H54 (cell line): ENCODE results near the gene ENPP6.

Experiments
- DNase-seq: peaks from one replicate; pipeline ENCODE4 v3.0.0; 2011; ENCODE audit warnings: low spot score, mixed read lengths; ENCODE audit not compliant: insufficient read length
- FAIRE-seq: peaks from 3 replicates; lab custom pipeline; 2011; peaks lifted over from hg19 to GRCh38; lab: Jason Lieb, UNC
- POLR2A ChIP-seq: IDR thresholded peaks from 2 replicates; pipeline ENCODE4 v1.6.1; 2011; ENCODE audit warnings: low read depth, mild to moderate bottlenecking, low read length

Gene ENPP6

DNA sequence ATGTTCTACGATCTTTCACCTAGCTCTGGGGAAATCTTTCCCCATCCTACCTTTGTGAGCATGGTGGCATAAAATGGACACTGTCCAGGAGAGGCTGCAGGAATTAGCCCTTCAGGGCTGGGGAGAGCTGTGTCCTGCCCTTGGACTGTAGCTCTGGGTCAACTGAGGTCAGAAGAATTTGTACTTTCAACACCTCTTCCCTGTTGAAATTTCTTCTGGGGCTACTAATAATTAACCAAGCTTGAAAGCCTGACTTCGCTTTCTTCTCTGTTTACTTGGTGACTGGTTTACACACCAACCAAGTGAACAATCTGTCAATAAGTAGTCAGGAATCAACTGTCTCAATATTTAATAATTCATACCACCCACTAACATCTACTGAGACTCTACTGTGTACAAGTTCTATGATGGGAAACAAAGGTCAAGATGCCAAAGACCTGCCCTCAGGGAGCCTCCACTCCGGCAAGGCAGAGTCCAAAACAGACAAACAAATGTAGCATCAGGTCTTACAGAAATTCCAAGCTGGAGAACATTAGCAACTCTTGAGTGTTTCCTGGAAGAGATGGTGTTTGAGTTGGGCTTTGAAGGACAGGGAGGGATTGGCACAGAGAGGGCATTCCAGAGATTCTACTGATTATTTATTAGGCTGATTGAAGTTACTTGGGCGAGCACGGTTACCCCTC is 113.1 kb downstream of the ENPP6 start:
- no peak for TF ChIP-seq POLR2A
- FAIRE-seq (no peak), DNase-seq (no peak)

DNA sequence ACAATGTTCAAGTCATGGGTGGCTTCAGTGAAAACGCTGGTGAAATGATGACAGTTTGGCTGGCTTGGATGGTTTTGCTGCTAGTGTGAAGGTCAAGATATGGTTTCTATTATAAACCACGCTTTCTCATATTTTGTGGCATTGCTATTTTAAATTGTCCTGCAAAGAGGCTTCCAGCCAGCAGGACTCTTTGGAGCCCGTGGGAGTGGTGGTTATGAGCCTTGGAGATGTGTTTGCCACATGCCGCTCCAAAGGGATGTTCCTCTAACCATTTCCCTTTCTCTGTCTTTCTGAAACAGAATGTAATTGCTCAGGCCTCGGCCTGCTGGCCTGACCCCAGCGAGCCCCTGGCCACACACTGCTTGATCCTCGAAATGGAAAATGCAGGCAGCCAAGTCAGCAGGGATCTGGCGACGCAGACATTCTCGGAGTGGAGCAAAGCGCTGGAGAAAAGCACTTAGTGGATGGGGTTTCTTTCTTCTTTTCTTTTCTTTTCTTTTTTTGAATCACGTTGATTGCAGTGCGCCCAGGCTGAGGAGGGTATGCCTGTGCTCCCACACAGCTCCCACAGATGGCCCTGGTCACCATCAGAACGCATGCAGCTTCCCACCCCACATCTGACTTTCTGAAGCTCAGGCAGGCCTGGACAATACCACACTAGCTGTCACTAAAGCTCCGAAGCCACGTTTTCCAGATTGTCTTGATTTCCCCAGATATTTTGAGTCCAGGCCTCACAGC is 114.0 kb downstream of the ENPP6 start:
- FAIRE-seq (no peak), DNase-seq (no peak)
- TF ChIP-seq POLR2A, result no peak

DNA sequence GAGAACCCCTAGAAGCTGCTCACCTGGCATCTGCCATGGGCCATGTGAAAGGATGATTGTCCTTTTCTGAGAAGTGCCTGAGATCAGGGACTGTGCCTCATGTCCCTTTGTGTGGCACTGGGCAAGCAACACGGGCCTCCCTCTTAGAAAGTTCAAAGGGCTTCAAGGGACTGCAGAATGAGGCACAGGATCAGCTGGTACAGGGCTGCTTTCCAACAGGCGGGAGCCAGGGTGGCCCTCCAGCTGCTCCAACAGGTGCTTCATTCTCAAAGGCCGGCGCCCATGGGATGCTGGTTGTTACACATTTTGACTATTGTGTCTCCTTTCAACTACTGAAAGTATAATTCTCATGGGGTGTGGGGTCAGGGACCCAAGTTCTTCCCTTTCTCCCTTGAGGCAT is 114.7 kb downstream of the ENPP6 start:
- TF ChIP-seq POLR2A, result no peak
- DNase-seq, result no peak
- FAIRE-seq, result no peak

DNA sequence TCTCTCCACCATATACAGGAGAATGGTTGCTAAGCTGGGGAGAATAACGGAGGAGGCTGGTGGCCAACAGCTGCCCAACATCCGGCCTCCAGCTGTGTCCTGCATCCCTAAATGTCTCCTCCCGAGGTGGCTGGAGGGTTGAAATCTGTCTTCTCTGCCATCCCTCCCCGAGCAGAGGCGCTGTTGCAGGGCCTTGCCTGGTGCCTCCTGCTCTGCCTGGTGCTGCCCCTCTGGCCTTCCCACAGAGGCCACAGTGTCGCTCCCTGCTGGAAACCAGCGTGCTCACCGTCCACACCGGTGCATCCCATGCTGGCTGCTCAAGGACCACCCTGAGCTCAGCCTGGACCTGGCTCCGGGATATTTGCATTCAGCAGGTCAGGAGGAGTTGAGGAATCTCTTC is 115.2 kb downstream of the ENPP6 start:
- FAIRE-seq, result no peak
- DNase-seq, result no peak
- TF ChIP-seq POLR2A, result no peak

DNA sequence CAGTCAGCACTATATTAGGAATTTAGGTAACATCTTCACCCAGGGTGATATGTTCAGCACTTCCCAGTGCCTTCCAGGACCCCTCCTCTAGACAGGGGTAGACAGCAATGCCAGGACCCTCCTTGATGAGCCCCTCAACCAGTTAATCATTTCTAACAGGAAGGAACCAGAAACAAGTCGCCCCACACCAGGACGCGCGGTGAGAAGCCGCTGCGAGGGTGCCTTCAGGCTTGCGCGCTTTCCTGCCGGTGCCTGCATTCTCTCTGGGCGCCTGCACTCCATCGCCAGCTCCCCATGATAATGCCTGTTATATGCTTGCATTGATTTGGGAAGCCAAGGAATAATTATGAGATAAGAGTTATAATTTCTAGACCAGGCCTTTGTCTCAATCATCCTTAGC is 116.0 kb downstream of the ENPP6 start:
- FAIRE-seq, result no peak
- DNase-seq, result no peak
- TF ChIP-seq POLR2A, result no peak

DNA sequence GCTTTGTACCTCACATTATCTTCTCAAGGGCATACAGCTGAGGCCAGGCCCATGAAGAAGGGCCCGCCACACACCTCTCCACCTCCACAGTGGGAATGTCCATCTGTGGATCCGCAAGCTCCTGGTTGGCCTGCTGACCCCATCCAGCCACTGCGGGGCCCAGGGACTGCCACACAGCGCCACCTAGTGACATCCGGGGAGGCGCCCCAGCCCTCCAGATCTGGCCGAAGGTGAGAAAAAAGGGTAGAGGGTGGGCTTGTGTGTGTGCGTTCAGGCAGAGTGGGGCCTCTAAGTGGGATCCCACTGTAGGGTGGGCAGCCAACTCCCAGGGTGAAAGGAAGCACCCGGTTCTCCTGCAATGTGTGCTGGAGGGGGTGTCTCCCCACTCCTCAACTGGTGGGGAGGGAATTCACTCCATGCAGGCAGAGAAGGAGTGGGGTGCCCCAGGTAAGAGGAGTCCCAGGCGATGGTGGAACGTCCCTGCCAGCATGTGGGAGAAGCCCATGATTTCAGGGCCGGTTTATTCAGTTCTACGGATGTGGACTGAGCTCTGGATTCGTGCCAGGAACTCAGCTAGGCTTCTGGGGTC is 117.3 kb downstream of the ENPP6 start:
- TF ChIP-seq POLR2A, result no peak
- FAIRE-seq (no peak), DNase-seq (no peak)

DNA sequence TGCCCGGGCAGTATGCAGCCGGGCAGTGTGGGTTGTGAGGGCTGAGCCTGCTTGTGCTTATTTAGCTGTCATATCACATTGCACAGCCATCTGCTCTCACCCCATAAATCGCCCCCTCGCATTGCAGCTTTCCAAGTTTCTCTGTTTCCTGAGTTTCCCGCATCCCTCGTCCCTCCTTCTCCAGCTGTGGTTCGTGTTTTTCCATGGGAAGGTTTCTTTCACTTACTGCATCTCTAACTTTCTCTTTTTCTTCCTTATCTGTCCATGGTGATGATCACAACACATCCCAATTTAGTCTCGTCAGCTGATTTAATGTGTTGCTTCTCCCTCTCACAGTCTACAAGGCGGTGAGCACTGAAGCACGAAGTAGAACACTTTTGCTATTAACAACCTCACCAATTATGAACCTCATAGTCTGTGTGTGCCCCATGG is 118.1 kb downstream of the ENPP6 start:
- DNase-seq (no peak), FAIRE-seq (no peak)
- no peak for TF ChIP-seq POLR2A

DNA sequence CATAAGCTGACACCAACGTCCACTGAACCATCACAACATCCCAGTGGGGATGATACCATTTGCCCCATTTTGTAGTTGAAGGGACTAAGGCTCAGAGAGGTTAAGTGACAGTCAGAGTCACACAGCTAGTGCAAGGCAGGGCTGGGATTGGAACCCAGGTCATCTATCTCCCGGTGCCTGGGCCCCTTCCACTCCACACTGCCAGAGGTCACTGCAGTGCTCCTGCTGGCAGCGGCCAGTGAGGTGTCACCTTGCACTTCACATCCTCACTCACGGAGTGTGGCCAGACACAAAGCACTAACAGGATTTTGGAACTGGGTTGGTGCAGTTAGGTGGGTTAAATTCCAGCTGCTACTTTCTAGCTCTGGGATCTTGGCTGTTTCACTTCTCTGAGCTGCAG is 118.7 kb downstream of the ENPP6 start:
- FAIRE-seq (no peak), DNase-seq (no peak)
- TF ChIP-seq POLR2A, result no peak

DNA sequence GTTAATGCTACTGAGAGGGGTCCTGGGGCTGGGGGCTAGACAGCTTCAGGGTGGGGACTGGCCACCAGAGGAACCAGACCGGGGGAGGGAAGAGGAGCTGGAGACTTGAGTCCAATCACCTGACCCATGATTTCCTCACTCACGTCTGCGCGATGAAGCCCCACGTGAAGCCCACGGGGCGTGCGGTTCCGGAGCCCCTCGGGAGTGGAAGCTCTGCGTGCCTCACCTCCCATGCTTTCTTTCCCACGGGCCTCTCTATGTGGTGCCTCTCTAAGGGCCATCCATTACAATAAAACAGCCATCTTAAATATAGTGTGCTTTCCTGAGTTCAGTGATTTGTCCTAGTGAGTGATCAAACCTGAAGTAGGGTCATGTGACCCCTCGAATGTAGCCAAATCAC is 119.9 kb downstream of the ENPP6 start:
- FAIRE-seq, result no peak
- DNase-seq, result no peak
- no peak for TF ChIP-seq POLR2A

DNA sequence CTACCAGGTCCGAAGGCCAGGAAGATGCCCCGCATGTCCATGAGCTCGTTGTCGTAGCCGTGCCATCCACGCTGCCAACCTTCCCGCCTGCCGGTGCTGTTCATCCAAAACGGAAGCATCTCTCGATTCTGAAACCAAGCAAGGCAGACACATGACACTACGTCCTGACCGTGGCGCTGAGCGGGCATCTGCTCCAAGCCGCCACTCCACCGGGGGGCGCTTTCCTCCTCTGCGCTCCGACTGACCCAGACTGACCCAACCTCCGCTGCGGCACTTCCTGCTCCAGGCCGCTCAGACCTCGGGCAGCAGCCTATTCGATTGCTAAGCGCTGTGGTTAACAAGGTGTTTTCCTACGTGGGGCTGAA is 120.5 kb downstream of the ENPP6 start:
- FAIRE-seq (no peak), DNase-seq (no peak)
- TF ChIP-seq POLR2A, result no peak

DNA sequence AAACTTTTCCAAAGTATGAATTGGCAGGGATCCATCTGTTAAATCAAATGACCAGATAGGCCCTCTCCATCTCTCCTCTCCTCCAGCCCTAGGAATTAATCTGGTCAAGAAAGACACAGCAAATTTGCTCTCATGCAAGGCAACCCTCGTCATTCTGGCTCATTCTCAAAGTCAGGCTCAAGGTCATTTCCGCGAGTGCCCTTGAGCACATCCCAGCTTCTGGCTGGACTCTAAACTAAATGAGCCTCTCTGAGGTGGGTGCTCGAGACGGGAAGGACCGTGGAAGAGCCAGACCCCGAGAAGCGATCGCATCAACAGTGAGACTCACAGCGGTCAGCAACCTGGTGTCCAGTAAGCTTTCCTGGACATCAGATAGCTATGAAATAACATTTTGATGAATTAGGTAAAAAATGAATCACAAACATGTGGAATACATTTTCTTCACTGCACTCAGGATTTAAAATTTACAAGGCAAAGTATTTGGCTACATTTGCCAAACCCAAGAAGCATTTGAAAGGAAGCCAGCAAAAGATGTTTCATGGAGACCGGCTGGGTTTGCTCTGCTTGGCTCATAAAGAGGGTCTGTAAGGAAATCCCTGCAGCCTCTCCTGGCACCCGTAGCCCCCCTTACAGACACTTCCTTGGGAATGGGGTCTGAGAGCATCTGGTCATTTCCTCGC is 121.0 kb downstream of the ENPP6 start:
- no peak for TF ChIP-seq POLR2A
- DNase-seq (no peak), FAIRE-seq (no peak)

DNA sequence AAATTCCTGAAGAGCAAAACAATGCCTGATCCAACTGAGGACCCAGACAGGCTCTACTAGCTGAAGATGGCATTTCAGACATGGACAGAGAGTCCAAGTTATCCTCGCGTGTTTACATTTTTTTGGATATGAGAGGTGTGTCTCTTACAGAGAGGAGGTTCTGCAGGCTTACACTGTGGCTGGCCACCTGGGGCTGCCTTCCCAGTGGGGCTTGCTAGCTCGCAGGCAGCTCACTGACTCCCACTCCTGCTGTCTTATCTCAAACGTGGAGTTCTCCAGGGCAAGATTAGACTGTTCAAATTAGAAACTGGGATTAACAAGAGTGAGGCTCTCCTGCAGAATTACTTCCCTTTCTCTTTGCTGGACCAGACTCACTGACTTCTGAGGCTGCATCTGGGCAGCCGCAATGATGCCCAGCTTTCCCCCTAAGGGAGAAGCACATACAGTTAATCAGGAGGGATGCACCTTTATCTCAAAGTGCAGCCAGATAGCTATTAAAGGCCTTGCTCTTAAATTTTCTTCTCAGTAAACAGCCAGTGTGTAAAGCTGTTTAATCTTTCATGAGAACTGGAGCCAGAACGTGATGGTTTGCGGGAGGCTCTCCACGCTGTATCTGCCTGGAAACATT is 123.0 kb downstream of the ENPP6 start:
- TF ChIP-seq POLR2A, result no peak
- no peak for DNase-seq
- no peak for FAIRE-seq

DNA sequence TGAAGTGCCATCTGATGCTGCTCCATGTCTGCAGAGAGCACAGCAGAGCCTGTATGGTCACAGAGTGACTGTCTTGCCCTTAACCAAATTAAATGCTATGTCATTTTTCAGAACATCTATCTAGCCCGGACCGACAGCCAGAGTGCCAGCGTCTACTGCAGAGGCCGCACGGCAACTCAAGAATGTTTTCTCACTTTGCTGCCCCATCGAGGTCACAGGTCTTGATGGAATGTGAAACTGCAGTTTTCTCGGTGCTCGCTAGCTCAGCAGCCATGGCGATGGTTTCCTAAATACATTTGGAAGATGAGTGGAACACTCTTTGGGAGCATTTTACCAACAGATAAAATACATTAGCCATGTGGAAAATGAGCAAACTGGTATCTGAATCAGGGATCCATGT is 125.7 kb downstream of the ENPP6 start:
- TF ChIP-seq POLR2A, result no peak
- DNase-seq, result no peak
- FAIRE-seq, result no peak

DNA sequence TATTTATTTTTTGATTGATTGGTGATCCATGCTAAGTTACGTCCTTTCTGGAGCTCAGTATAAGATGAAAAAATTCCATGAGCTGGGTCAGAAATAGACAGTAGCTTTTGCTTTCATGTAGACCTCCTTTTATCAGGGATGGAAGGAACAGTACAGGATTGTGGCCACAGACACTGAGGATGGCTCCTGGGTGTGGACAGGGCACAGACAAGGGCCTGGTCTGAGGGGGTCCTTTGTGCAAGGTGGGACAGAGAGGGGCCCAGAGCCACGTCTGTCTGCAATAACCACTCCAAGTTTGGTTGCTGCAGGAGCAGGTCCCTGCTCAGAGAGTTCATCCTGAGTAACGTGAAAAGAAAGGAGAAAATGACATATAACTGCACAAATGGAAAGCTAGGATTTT is 127.1 kb downstream of the ENPP6 start:
- no peak for TF ChIP-seq POLR2A
- DNase-seq (no peak), FAIRE-seq (no peak)

DNA sequence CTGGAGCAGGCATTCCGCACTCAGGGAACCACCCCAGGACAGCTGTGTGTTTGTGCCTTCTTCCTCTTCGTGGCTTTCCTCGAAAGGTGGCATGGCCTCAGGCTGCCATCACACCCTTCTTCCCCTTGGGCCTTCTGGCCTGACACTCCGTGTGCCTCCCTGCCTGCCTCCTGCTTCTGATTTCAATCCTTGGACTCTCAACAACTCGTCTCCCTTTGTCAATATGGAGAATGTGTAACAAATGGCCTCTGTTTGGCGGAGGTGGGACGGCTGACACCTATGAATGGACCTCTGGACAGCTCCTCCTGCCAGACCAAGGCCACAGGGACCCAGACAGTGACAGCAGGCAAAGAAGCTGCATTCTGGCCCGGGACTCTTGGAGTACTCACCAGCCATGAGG is 137.0 kb downstream of the ENPP6 start:
- FAIRE-seq (no peak), DNase-seq (no peak)
- TF ChIP-seq POLR2A, result no peak
